ENCODE data around the gene FIGN. TPM values are rescaled to one million over a fixed set of nuclear protein-coding genes. Genes with fewer than 3 reads are reported as not detected.

Gene FIGN
- total and polyA plus RNA-seq, 10 of the 15 experiments (the other 5 are each of a cell fraction or from before 2014, with no cell fraction given), result under 0.01 to 0.01 TPM; not detected in 8

DNA sequence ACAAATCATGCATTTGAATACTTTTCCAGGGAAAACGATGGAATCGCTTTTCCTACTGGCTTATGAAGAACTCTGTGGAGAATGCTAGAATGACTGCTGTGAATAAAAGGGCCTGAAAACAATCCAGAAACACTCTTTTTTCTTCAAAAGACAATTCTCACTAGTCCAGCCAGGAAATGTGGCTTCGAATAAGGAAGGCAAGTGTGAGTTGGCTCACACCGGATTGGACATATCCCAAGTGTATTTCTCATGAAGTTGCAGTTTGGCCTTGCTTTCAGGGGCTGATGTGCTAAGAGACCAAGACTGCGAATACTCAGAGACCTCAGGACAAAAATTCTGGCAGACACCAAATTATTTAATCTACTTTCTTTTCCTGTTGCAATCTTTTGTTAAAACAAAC, 54.1 kb downstream of the FIGN start:
- Histone ChIP-seq H3K9ac (ENCODE audit: control insufficient read depth, insufficient read depth, low read length) (no peak overlapping the region), H3K4me2 (ENCODE audit: control insufficient read depth, insufficient read depth) (no peak overlapping the region), H3K27me3 (replicated peaks in 1 of 2; ENCODE audit: control insufficient read depth in 2 of 2, insufficient read depth in 2 of 2, low read length in 1 of 2) (no peaks in the 10 kb centered on the region), H2AFZ (ENCODE audit: control insufficient read depth, low read depth, low read length) (no peak overlapping the region), H3K36me3 (ENCODE audit: control insufficient read depth in 2 of 2, insufficient read depth in 2 of 2, low read length in 1 of 2) (no peaks in the 10 kb centered on the region), H3K27ac (ENCODE audit: control insufficient read depth, insufficient read depth) (no peak overlapping the region), H3K79me2 (ENCODE audit: control insufficient read depth, insufficient read depth, low read length) (no peaks in the 10 kb centered on the region), H3K9me3 (replicated peaks; ENCODE audit: control insufficient read depth, insufficient read depth, low read length) (no peaks in the 10 kb centered on the region), H3K4me1 (ENCODE audit: control insufficient read depth, insufficient read depth, low read length) (no peaks in the 10 kb centered on the region), H4K20me1 (ENCODE audit: control insufficient read depth, insufficient read depth) (no peaks in the 10 kb centered on the region), H3K4me3 (no peak overlapping the region)
- TF ChIP-seq KDM1A (IDR thresholded peaks at IDR 0.05; ENCODE audit: borderline replicate concordance), result no peak
- TF ChIP-seq MTA2 (IDR thresholded peaks at IDR 0.05; ENCODE audit: low read depth), result no peak
- TF ChIP-seq, protein P1, sequence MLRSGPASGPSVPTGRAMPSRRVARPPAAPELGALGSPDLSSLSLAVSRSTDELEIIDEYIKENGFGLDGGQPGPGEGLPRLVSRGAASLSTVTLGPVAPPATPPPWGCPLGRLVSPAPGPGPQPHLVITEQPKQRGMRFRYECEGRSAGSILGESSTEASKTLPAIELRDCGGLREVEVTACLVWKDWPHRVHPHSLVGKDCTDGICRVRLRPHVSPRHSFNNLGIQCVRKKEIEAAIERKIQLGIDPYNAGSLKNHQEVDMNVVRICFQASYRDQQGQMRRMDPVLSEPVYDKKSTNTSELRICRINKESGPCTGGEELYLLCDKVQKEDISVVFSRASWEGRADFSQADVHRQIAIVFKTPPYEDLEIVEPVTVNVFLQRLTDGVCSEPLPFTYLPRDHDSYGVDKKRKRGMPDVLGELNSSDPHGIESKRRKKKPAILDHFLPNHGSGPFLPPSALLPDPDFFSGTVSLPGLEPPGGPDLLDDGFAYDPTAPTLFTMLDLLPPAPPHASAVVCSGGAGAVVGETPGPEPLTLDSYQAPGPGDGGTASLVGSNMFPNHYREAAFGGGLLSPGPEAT (IDR thresholded peaks at IDR 0.05; ENCODE audit: low read depth), result no peak
- no peak for TF ChIP-seq ZNF622 (IDR thresholded peaks at IDR 0.05)
- WGBS (ENCODE audit: insufficient coverage, insufficient replicate concordance, low lambda C conversion rate, missing lambda C conversion rate), result 42% methylated on average over 5 of the region's 5 CpGs
- FAIRE-seq, result no peak
- no TSS peak for BruUV-seq (replicated peaks)
- ChIA-PET POLR2A (no interaction called here), CTCF (no interaction called here), SMC1A (ENCODE audit: uncharacterized antibody, unreplicated experiment) (no interaction called here), RAD21 (ENCODE audit: unreplicated experiment) (no interaction called here)
- intact Hi-C loops (cut with micrococcal nuclease; ENCODE audit: unreplicated experiment) (no loop called here), in situ Hi-C loops (cut with MboI) (no loop called here)
- no peak for DNase-seq (ENCODE audit: low read depth, low spot score)
- no peak for ATAC-seq

DNA sequence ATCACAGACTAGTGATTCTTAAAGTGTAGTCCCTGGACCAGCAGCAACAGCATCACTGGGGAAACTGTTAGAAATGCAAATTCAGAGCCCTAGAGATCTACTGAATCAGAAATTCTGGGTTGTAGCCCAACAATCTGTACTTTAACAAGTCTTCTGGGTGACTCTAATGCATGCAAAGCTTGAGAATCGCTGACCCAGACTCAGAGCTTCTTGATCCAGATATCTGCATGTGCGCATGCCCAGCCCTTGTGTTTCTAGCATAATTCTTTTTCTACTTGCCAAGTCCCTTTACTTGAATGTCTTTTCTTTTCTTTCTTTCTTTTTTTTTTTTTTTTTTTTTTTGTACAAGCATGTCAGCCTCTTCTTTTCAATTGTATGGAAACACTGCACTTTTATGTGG, 60.4 kb downstream of the FIGN start:
- ChIA-PET SMC1A (ENCODE audit: uncharacterized antibody, unreplicated experiment) (interaction anchor here (0.7 to 1.0 kb wide), 2 partner anchors 11 to 798 kb away, joined by 3 read pairs; no protein-coding TSS in a partner anchor), RAD21 (ENCODE audit: unreplicated experiment) (no interaction called here), POLR2A (interaction anchor here (0.6 kb wide), 1 partner anchor 17 kb away, joined by 7 read pairs; no protein-coding TSS in a partner anchor), CTCF (interaction anchor here (0.7 kb wide), 1 partner anchor 456 kb away, joined by 3 read pairs; no protein-coding TSS in a partner anchor)
- Histone ChIP-seq H2AFZ (ENCODE audit: control insufficient read depth, low read depth, low read length) (no peak overlapping the region), H3K79me2 (ENCODE audit: control insufficient read depth, insufficient read depth, low read length) (no peaks in the 10 kb centered on the region), H3K27ac (ENCODE audit: control insufficient read depth, insufficient read depth) (no peak overlapping the region), H3K27me3 (replicated peaks in 1 of 2; ENCODE audit: control insufficient read depth in 2 of 2, insufficient read depth in 2 of 2, low read length in 1 of 2) (no peaks in the 10 kb centered on the region), H3K4me1 (ENCODE audit: control insufficient read depth, insufficient read depth, low read length) (no peaks in the 10 kb centered on the region), H3K9me3 (replicated peaks; ENCODE audit: control insufficient read depth, insufficient read depth, low read length) (no peaks in the 10 kb centered on the region), H3K9ac (ENCODE audit: control insufficient read depth, insufficient read depth, low read length) (no peak overlapping the region), H4K20me1 (ENCODE audit: control insufficient read depth, insufficient read depth) (no peaks in the 10 kb centered on the region), H3K4me2 (ENCODE audit: control insufficient read depth, insufficient read depth) (no peak overlapping the region), H3K36me3 (ENCODE audit: control insufficient read depth in 2 of 2, insufficient read depth in 2 of 2, low read length in 1 of 2) (no peaks in the 10 kb centered on the region), H3K4me3 (no peak overlapping the region)
- FAIRE-seq (no peak), DNase-seq (ENCODE audit: low read depth, low spot score) (no peak), ATAC-seq (no peak)
- intact Hi-C loops (cut with micrococcal nuclease; ENCODE audit: unreplicated experiment), result no loop called here
- in situ Hi-C loops (cut with MboI), result no loop called here
- 46% methylated on average over 2 of the region's 2 CpGs for WGBS (ENCODE audit: insufficient coverage, insufficient replicate concordance, low lambda C conversion rate, missing lambda C conversion rate)
- BruUV-seq (replicated peaks), result no TSS peak
- no peak for TF ChIP-seq BCL11A (IDR thresholded peaks at IDR 0.05; ENCODE audit: low read depth, low read length)
- TF ChIP-seq, protein P2, sequence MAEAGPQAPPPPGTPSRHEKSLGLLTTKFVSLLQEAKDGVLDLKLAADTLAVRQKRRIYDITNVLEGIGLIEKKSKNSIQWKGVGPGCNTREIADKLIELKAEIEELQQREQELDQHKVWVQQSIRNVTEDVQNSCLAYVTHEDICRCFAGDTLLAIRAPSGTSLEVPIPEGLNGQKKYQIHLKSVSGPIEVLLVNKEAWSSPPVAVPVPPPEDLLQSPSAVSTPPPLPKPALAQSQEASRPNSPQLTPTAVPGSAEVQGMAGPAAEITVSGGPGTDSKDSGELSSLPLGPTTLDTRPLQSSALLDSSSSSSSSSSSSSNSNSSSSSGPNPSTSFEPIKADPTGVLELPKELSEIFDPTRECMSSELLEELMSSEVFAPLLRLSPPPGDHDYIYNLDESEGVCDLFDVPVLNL (IDR thresholded peaks at IDR 0.05; ENCODE audit: low read depth, low read length), result no peak
- no peak for TF ChIP-seq BRCA1 (IDR thresholded peaks at IDR 0.05; ENCODE audit: low read depth, low read length)
- TF ChIP-seq, protein P1 (IDR thresholded peaks at IDR 0.05; ENCODE audit: low read depth), result no peak
- TF ChIP-seq, protein P3, sequence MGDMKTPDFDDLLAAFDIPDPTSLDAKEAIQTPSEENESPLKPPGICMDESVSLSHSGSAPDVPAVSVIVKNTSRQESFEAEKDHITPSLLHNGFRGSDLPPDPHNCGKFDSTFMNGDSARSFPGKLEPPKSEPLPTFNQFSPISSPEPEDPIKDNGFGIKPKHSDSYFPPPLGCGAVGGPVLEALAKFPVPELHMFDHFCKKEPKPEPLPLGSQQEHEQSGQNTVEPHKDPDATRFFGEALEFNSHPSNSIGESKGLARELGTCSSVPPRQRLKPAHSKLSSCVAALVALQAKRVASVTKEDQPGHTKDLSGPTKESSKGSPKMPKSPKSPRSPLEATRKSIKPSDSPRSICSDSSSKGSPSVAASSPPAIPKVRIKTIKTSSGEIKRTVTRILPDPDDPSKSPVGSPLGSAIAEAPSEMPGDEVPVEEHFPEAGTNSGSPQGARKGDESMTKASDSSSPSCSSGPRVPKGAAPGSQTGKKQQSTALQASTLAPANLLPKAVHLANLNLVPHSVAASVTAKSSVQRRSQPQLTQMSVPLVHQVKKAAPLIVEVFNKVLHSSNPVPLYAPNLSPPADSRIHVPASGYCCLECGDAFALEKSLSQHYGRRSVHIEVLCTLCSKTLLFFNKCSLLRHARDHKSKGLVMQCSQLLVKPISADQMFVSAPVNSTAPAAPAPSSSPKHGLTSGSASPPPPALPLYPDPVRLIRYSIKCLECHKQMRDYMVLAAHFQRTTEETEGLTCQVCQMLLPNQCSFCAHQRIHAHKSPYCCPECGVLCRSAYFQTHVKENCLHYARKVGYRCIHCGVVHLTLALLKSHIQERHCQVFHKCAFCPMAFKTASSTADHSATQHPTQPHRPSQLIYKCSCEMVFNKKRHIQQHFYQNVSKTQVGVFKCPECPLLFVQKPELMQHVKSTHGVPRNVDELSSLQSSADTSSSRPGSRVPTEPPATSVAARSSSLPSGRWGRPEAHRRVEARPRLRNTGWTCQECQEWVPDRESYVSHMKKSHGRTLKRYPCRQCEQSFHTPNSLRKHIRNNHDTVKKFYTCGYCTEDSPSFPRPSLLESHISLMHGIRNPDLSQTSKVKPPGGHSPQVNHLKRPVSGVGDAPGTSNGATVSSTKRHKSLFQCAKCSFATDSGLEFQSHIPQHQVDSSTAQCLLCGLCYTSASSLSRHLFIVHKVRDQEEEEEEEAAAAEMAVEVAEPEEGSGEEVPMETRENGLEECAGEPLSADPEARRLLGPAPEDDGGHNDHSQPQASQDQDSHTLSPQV (IDR thresholded peaks at IDR 0.05), result no peak
- TF ChIP-seq KDM1A (IDR thresholded peaks at IDR 0.05; ENCODE audit: borderline replicate concordance), result no peak
- no peak for TF ChIP-seq SP1 (IDR thresholded peaks at IDR 0.05; ENCODE audit: low read depth, low read length)
